Keratinocyte (primary cell): ENCODE measurements around the gene FAM20C.

ENCODE experiments used
- EZH2 ChIP-seq: IDR thresholded peaks from one replicate; pipeline ENCODE4 v1.6.1; 2012; ENCODE audit warnings: inconsistent platforms, mild to moderate bottlenecking, low read length, moderate library complexity
- TF ChIP-seq, protein P1 (sequence below), 3 experiments: IDR thresholded peaks in 1 of 3; conservative IDR thresholded peaks in 1 of 3; optimal IDR thresholded peaks in 1 of 3; 2 replicates in 2 of 3; 3 replicates in 1 of 3; pipeline versions ENCODE3 to v1.5.1; 2011; ENCODE audit warnings: low read length in 3 of 3, mild to moderate bottlenecking in 3 of 3, moderate library complexity in 2 of 3, control low read depth in 1 of 3, inconsistent platforms in 1 of 3; ENCODE audit not compliant: insufficient read depth in 2 of 3; ENCODE audit errors: extremely low read depth in 1 of 3

DNA sequence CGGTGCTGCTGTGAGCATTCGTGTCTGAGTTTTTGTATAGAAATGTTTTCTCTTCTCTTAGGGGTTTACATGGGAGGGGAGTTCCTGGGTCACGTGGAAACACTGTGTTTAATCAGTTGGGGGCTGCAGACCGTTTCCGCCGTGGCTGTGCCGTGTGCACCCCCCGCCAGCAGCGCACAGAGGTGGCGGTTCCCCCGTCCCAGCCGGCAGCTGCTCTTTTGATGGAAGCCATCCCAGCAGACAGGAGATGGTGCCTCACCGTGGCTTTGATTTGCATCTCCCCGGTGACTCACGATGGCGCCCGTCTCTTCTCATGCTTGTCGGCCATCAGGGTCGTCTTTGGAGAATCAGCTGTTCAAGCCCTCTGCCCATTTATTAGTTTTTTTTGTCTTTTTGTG lies 62.7 kb downstream of the FAM20C start:
- TF ChIP-seq, protein P1, sequence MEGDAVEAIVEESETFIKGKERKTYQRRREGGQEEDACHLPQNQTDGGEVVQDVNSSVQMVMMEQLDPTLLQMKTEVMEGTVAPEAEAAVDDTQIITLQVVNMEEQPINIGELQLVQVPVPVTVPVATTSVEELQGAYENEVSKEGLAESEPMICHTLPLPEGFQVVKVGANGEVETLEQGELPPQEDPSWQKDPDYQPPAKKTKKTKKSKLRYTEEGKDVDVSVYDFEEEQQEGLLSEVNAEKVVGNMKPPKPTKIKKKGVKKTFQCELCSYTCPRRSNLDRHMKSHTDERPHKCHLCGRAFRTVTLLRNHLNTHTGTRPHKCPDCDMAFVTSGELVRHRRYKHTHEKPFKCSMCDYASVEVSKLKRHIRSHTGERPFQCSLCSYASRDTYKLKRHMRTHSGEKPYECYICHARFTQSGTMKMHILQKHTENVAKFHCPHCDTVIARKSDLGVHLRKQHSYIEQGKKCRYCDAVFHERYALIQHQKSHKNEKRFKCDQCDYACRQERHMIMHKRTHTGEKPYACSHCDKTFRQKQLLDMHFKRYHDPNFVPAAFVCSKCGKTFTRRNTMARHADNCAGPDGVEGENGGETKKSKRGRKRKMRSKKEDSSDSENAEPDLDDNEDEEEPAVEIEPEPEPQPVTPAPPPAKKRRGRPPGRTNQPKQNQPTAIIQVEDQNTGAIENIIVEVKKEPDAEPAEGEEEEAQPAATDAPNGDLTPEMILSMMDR (optimal IDR thresholded peaks at IDR 0.05 in 1 of 3, IDR thresholded peaks at IDR 0.05 in 1 of 3, conservative IDR thresholded peaks at IDR 0.05 in 1 of 3; ENCODE audit: extremely low read depth in 1 of 3, insufficient read depth in 2 of 3, low read length in 3 of 3), result no peak
- no peak for TF ChIP-seq EZH2
